Esophagus muscularis mucosa (tissue), 4 donors: ENCODE data around the gene OR6T1. TPM values are rescaled to one million over a fixed set of nuclear protein-coding genes. Genes with fewer than 3 reads are reported as not detected.

ENCODE experiments used
- DNase-seq: peaks from one replicate; pipeline ENCODE4 v3.0.0-alpha.2; 2017; ENCODE audit errors: extremely low spot score
- H3K27ac ChIP-seq, 4 donors: fragments of 200-600 bp; sonication (generic); replicated peaks in 1 of 4; 1 replicate in 3 of 4; 2 replicates in 1 of 4; pipeline ENCODE4 v1.5.1; 2016 to 2019; ENCODE audit warnings: mild to moderate bottlenecking in 1 of 4
- H3K27me3 ChIP-seq, 4 donors: fragments of 200-600 bp; sonication (generic); one replicate each; pipeline versions ENCODE4 v1.5.1 to v1.6.0; 2016 to 2019
- H3K36me3 ChIP-seq, 4 donors: fragments of 200-600 bp; sonication (generic); one replicate each; pipeline ENCODE4 v1.5.1; 2016 to 2019
- H3K4me1 ChIP-seq, 4 donors: fragments of 200-600 bp; sonication (generic); one replicate each; pipeline ENCODE4 v1.5.1; 2016 to 2019
- H3K4me3 ChIP-seq, 4 donors: fragments of 200-600 bp; sonication (generic); 1 replicate in 2 of 4; 2 replicates in 2 of 4; pipeline ENCODE4 v1.5.1; 2016 to 2019; ENCODE audit warnings: mild to moderate bottlenecking in 4 of 4, moderate library complexity in 1 of 4
- H3K9me3 ChIP-seq, 4 donors: fragments of 200-600 bp; sonication (generic); 1 replicate in 3 of 4; 2 replicates in 1 of 4; pipeline ENCODE4 v1.5.1; 2016 to 2019
- CTCF ChIP-seq, 3 experiments: fragments of 200-600 bp in 2 of 3; fragments of 450-650 bp in 1 of 3; sonication (generic) in 2 of 3; IDR thresholded peaks; one replicate each; pipeline ENCODE4 v1.5.1; 2017 to 2019; ENCODE audit warnings: antibody characterized with exemption in 3 of 3, mild to moderate bottlenecking in 2 of 3, moderate library complexity in 1 of 3
- EP300 ChIP-seq: sonication (generic); formaldehyde crosslinking; IDR thresholded peaks from one replicate; pipeline ENCODE4 v1.6.1; 2017; ENCODE audit warnings: antibody characterized with exemption
- POLR2A ChIP-seq: fragments of 450-650 bp; IDR thresholded peaks from one replicate; pipeline ENCODE4 v1.6.1; 2017; ENCODE audit warnings: antibody characterized with exemption, moderate library complexity, mild to moderate bottlenecking, low read depth
- POLR2AphosphoS5 ChIP-seq, 2 donors: sonication (generic); formaldehyde crosslinking; IDR thresholded peaks; one replicate each; pipeline ENCODE4 v1.6.1; 2017; ENCODE audit warnings: antibody characterized with exemption in 2 of 2
- WGBS: methylation state at CpG from one replicate; pipeline ENCODE4 v1.1.5; 2018; 5-methylcytosine and 5-hydroxymethylcytosine counted together
- intact Hi-C: fragments of 100-400 bp; cut with DNase I; formaldehyde crosslinking; loops from one replicate; pipeline ENCODE4 v1.15.1; 2023
- total RNA-seq, 4 donors: library from RNA; depleted of rRNA; stranded (reverse); fragments of >200 nt; gene quantifications; one replicate each; pipeline versions ENCODE4 v1.1.0 to v1.2.1, GENCODE V29; 2016

The OR6T1 gene, protein sequence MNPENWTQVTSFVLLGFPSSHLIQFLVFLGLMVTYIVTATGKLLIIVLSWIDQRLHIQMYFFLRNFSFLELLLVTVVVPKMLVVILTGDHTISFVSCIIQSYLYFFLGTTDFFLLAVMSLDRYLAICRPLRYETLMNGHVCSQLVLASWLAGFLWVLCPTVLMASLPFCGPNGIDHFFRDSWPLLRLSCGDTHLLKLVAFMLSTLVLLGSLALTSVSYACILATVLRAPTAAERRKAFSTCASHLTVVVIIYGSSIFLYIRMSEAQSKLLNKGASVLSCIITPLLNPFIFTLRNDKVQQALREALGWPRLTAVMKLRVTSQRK
- not detected for total RNA-seq

- intact Hi-C loops, result no loop called here
- no peak for TF ChIP-seq CTCF (IDR thresholded peaks at IDR 0.05)
- TF ChIP-seq POLR2AphosphoS5 (IDR thresholded peaks at IDR 0.05), result no peak
- no peak for TF ChIP-seq POLR2A
- no peak for TF ChIP-seq EP300
- H3K27me3 ChIP-seq, result no peaks in the 10 kb centered on the region
- H3K4me3 ChIP-seq, result no peak within 1 kb of the TSS
- H3K9me3 ChIP-seq, result no peaks in the 10 kb centered on the region
- H3K36me3 ChIP-seq, result no peaks in the 10 kb centered on the region
- H3K4me1 ChIP-seq, result no peaks in the 10 kb centered on the region
- no peak for DNase-seq
- no peak within 1 kb of the TSS for H3K27ac ChIP-seq
- WGBS, result 90% methylated on average over 3 of the region's 3 CpGs
These were observed at the start of gene OR6T1 for GRCh38 chr11:123943738-123944137. Gene OR6T1, minus strand, starts transcription at chr11:123943838. Its CDS starts 0 bp downstream, at chr11:123943838.

DNA sequence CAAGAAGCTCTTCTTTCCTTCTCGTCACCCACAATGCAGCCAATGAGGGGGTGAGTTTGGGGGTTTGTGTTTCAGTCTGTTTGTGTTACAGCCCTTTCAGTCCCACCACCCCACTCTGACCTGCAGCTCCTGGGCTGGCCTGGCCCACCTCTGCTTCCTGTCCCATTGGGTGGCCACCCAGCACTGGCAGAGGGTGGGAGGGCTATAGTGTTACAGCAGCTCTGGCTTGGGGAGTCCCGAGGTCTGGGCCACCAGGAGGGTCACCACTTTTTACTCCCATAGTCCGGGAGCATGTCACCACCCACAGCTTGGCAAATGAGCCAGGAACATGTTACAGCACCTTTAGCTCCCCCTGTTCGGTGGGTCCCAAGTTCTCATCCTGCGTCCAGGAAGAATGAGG is 35.7 kb upstream of the OR6T1 start:
- Histone ChIP-seq H3K27ac (no peak overlapping the region), H3K4me3 (no peak overlapping the region), H3K4me1 (no peaks in the 10 kb centered on the region), H3K36me3 (no peaks in the 10 kb centered on the region), H3K9me3 (peaks cover 0 to 7% (median 0%) of the 10 kb centered on the region in 4 donors), H3K27me3 (no peaks in the 10 kb centered on the region)
- WGBS, result 89% methylated on average over 4 of the region's 5 CpGs
- DNase-seq, result no peak
- no peak for TF ChIP-seq POLR2AphosphoS5 (IDR thresholded peaks at IDR 0.05)
- no peak for TF ChIP-seq POLR2A
- TF ChIP-seq EP300, result no peak
- TF ChIP-seq CTCF (IDR thresholded peaks at IDR 0.05), result no peak
- intact Hi-C loops, result no loop called here

DNA sequence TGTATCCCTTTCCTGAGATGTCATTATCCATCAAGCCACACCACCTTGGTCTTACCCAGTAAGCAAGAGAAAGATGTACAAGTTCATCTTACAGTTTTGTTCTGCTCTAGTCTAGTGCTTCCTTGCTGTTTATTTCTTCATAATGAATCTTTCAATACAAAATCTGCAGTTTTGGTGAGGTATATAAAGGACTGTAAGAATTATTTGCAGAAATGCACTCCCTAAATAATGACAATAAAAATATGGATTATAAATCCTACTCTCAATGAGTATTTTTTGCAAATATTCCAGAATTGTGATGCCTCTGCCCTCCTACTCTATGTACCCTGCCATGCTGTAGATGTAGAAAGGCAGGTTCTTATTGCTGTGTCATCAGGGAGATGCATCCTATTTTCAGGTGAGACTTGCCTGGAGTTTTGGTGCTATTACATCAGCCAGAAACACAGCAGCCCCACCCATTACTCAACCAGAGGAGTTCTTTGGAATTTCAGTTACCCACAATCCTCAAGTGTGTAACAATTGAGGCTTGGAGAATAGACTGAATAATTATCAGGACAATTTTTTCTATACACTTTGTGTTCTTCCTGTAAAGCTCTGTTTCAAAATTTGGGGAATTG is 34.2 kb upstream of the OR6T1 start, which contains the start of gene OR10S1:
TSS of gene OR10S1 (minus strand) at position 51 of the 617 bp plus-strand sequence. CDS start 117 bp downstream, outside the sequence.
- DNase-seq, result no peak
- intact Hi-C loops, result no loop called here
- H3K4me1 ChIP-seq, result no peaks in the 10 kb centered on the region
- peaks cover 0 to 6% (median 0%) of the 10 kb centered on the region in 4 donors for H3K9me3 ChIP-seq
- no peak within 1 kb of the TSS for H3K4me3 ChIP-seq
- no peaks in the 10 kb centered on the region for H3K36me3 ChIP-seq
- H3K27me3 ChIP-seq, result no peaks in the 10 kb centered on the region
- no peak within 1 kb of the TSS for H3K27ac ChIP-seq
- TF ChIP-seq CTCF (IDR thresholded peaks at IDR 0.05) (no peak), EP300 (no peak), POLR2A (no peak), POLR2AphosphoS5 (IDR thresholded peaks at IDR 0.05) (no peak)

- no peak for TF ChIP-seq POLR2AphosphoS5 (IDR thresholded peaks at IDR 0.05)
- TF ChIP-seq EP300, result no peak
- TF ChIP-seq CTCF (IDR thresholded peaks at IDR 0.05), result no peak
- TF ChIP-seq POLR2A, result no peak
- Histone ChIP-seq H3K27ac (no peak overlapping the region), H3K27me3 (no peaks in the 10 kb centered on the region), H3K4me1 (no peaks in the 10 kb centered on the region), H3K36me3 (no peaks in the 10 kb centered on the region), H3K9me3 (no peaks in the 10 kb centered on the region), H3K4me3 (no peak overlapping the region)
- WGBS, result 88% methylated on average over 18 of the region's 18 CpGs
- intact Hi-C loops, result no loop called here
- no peak for DNase-seq
These were observed 33.3 kb upstream of the OR6T1 start for GRCh38 chr11:123976770-123977560.
